HG02884 (cell line): ENCODE measurements around the gene CPA4.
A peak's percentile ranks its signal among the peaks of the same experiment; 100 is the strongest.

Experiments
- ATAC-seq: cut with Tn5 transposase; IDR thresholded peaks from one replicate; pipeline ENCODE4 v1.9.1; 2021; ENCODE audit warnings: mild to moderate bottlenecking, moderate library complexity; ENCODE audit not compliant: unreplicated experiment

CPA4 gene

DNA sequence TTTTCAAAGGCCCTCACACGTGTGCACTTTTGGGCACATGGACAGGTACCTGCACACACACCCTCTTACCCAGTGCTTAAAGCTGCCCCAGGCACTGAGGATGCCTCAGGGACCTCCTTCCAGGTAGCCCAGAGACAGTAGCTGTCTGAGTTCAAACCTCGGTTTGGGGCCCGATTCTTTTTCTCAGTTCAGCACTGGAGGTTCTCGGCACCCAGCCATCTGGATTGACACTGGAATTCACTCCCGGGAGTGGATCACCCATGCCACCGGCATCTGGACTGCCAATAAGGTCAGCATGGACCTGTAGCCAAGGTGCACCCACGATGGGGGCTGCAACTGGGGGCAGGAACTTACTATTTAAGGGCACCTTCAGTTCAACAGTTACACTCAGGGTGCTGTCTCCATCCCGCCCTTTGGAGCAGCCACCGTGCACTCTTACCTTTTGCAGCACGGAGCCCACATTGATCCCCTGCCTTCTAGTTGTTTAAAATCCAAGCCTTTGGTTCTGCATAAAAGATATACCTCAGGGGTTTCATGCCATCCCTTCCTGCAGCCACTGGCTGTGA, 69.4 kb downstream of the CPA4 start:
- no peak for ATAC-seq

- no peak for ATAC-seq
These were observed 70.3 kb downstream of the CPA4 start for GRCh38 chr7:130363026-130363847.

- no peak for ATAC-seq
These were observed 71.5 kb downstream of the CPA4 start for GRCh38 chr7:130364451-130364850.

- ATAC-seq = no peak
These were observed 72.1 kb downstream of the CPA4 start for GRCh38 chr7:130365088-130365487.

- ATAC-seq = peak; percentile 49
These were observed 72.8 kb downstream of the CPA4 start for GRCh38 chr7:130365511-130366441.

DNA sequence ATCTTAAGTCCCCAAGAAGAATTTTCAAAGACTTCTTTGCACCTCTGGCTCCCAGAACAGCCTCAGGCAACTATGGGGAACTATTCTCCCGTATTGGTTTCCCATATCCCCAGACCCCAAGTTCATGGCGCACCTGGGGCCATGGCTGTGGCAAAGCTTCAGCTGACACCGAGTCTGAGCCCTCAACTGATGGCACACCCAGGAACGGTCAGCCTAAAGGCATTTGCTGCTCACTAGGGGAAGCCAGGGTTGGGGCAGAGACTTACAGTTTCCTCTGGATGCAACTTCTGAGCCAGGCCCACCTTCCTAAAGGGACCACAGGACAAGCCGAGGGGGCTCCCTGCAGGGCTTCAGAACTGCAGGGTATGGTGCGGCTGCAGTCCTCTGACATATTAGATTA, 73.6 kb downstream of the CPA4 start:
- ATAC-seq = no peak

- ATAC-seq = no peak
These were observed 74.3 kb downstream of the CPA4 start for GRCh38 chr7:130367088-130367755.

DNA sequence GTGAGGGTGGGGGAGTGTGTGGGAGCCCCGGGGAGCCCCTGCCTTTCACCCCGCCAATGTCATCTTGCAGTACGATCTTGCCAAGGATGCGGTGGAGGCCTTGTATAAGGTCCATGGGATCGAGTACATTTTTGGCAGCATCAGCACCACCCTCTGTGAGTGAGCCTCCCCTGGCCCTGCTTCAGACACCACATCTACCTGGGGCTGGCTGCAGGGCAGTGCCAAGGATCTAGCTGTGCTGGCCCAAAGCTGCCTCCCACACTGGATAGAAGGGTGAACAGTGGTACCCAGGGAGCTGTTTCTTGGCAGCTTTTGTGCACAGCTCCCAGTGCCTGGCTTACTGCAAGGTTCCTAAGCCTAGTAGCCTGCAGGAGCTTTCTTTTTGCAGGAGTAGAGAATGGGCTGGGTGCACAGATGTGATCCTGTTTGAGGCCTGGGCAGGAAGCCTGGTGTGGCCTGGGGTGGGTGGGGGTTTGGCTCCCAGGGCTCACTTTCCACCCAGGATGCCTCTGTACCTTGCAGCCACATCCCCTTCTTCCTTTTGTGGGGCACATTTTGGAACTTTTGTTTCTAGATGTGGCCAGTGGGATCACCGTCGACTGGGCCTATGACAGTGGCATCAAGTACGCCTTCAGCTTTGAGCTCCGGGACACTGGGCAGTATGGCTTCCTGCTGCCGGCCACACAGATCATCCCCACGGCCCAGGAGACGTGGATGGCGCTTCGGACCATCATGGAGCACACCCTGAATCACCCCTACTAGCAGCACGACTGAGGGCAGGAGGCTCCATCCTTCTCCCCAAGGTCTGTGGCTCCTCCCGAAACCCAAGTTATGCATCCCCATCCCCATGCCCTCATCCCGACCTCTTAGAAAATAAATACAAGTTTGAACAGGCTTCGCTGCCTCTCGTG, 75.1 kb downstream of the CPA4 start:
- no peak for ATAC-seq

DNA sequence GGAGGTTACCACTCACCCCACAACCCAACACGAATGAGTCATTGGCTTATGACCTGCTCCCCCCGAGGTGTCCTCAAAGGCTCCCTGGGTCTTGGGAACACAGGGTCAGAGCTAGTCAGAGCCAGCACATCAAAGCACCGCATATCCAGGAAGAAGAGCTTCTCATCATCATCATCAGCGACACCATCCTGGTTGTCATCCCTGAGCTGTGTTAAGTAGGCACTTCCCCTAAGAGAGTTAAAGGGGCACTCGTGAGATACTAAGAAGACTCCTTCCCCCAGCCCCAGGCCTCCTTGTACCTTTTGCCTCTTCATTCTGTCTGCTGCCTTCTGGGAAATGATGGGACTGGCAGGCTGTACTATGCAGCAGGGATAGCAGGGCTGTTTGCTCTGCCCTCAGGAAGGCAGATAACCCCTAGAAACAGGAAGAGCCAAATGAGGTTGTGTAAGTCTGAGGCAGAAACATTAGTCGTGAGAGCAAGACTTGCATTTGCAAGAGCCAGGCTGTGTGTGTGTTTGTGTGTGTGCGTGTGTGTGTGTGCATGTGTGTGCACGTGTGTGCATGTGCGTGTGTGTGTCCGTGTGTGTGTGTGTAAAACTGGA, 76.2 kb downstream of the CPA4 start:
- ATAC-seq = no peak

GRCh38 chr7:130369831-130370550, 77.0 kb downstream of the CPA4 start:
- ATAC-seq = no peak

DNA sequence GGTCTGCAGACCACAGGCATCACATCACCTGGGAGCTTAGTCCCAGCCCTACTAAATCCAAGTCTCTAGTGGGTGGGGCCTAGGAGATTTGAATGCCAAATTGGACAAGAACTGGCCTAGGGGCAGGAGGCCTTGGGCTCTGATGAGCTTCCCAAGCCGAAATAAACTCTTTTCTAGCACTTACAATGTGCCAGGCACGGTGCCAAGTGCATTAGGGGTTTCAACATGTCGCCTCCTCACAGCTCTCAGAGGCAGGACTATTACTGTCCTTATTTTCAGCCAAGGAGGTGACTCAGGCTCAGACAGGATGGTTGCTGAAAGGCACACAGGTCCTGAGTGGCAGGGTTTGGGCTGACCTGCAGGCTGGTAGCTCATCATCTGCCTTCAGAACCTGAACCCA, 78.1 kb downstream of the CPA4 start:
- no peak for ATAC-seq

DNA sequence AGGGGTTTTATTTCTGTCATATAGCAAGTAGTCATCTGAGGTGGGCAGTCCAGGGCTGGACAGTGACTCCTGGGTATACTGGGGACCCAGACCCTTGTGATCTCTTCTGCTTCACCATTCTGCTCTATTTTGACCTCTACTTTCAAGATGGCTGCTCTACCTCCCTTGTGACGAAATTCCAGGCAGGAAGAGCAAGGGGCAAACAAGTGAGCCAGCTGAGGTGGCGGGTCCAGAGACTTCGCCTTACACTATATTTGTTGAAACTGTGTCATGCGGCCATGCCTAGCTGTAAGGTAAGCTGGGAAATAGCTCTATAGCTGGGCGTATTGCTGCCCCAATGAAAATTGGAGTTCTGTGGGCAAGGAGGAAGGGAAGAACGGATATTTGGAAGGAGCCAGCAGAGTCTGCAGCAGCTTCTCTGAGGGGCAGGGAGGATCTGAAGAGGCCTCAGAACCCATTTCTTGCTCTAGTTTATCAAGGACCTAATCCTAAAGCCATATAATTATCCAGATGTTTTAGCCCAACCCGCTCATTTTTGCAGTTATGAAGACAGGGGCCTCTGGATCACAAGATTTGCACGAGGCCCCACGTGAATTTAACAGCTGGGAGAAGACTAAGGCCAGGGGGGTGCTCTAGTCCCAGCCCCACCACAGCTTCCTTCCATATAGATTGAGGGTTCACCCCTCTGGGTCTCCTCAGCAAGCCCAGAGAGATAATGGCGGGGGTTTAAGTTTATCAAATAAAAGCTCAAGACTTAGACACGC, 79.6 kb downstream of the CPA4 start:
- ATAC-seq = no peak
